H1 (cell line): ENCODE data around the gene FAM181A. TPM values are rescaled to one million over a fixed set of nuclear protein-coding genes. Genes with fewer than 3 reads are reported as not detected.

Experiments
- CTCF ChIA-PET: fragments of 300-600 bp; sonication (Branson Sonifier 250); formaldehyde crosslinking; loops from one replicate; lab custom pipeline; 2021; ENCODE audit not compliant: partially characterized antibody; lab: Charles Lee
- POLR2A ChIA-PET: fragments of 300-600 bp; sonication (Branson Sonifier 250); formaldehyde crosslinking; loops from one replicate; lab custom pipeline; 2021; ENCODE audit warnings: inconsistent platforms; ENCODE audit not compliant: partially characterized antibody; lab: Charles Lee
- DNase-seq, 2 experiments: peaks; one replicate each; pipeline versions ENCODE4 v3.0.0 to v3.0.0-alpha.2; 2010 to 2022; ENCODE audit warnings: low spot score in 2 of 2, low read depth in 1 of 2, mixed read lengths in 1 of 2
- FAIRE-seq: peaks from 2 replicates; lab custom pipeline; 2011; peaks lifted over from hg19 to GRCh38; lab: Jason Lieb, UNC
- H2AFZ ChIP-seq: 2 replicates; pipeline ENCODE4 v1.8.1; 2012; ENCODE audit warnings: low read length, inconsistent platforms
- H2AK5ac ChIP-seq: 2 replicates; pipeline ENCODE4 v1.6.1; 2013; ENCODE audit warnings: low read depth, low read length
- H2BK120ac ChIP-seq: replicated peaks from 2 replicates; pipeline ENCODE3; 2013; ENCODE audit warnings: low read depth, low read length, inconsistent platforms
- H2BK12ac ChIP-seq: 2 replicates; pipeline ENCODE4 v1.6.1; 2013; ENCODE audit warnings: low read depth, low read length
- H2BK15ac ChIP-seq: 2 replicates; pipeline ENCODE4 v1.6.1; 2013; ENCODE audit warnings: low read length
- H2BK20ac ChIP-seq: 2 replicates; pipeline ENCODE4 v1.6.1; 2013; ENCODE audit warnings: low read length
- H2BK5ac ChIP-seq: 2 replicates; pipeline ENCODE4 v1.6.1; 2013; ENCODE audit warnings: low read depth, low read length
- H3K14ac ChIP-seq: 2 replicates; pipeline ENCODE4 v1.6.1; 2013; ENCODE audit warnings: inconsistent platforms; ENCODE audit not compliant: insufficient read length
- H3K18ac ChIP-seq: 2 replicates; pipeline ENCODE4 v1.6.1; 2013; ENCODE audit warnings: low read length; ENCODE audit errors: extremely low read depth
- H3K23ac ChIP-seq: 2 replicates; pipeline ENCODE4 v1.6.1; 2013; ENCODE audit warnings: inconsistent platforms; ENCODE audit not compliant: insufficient read length
- H3K23me2 ChIP-seq: 2 replicates; pipeline ENCODE4 v1.6.1; 2013; ENCODE audit warnings: low read depth, low read length
- H3K27ac ChIP-seq: 2 replicates; pipeline ENCODE4 v1.6.1; 2011; ENCODE audit warnings: low read depth, low read length, inconsistent platforms
- H3K27me3 ChIP-seq, 4 experiments: replicated peaks in 1 of 4; 1 replicate in 1 of 4; 2 replicates in 3 of 4; pipeline versions ENCODE4 v1.6.1 to v1.8.1; 2011 to 2013; ENCODE audit warnings: low read length in 3 of 4, mild to moderate bottlenecking in 3 of 4, inconsistent platforms in 2 of 4, mixed read lengths in 2 of 4, moderate library complexity in 1 of 4; ENCODE audit not compliant: control insufficient read depth in 3 of 4, insufficient read depth in 3 of 4; ENCODE audit errors: extremely low read depth in 1 of 4
- H3K36me3 ChIP-seq, 4 experiments: 2 replicates each; pipeline versions ENCODE4 v1.6.1 to v1.8.1; 2011 to 2013; ENCODE audit warnings: mild to moderate bottlenecking in 4 of 4, low read length in 3 of 4, moderate library complexity in 2 of 4, control low read depth in 1 of 4, inconsistent platforms in 1 of 4; ENCODE audit not compliant: insufficient read depth in 4 of 4, control insufficient read depth in 2 of 4
- H3K4ac ChIP-seq: replicated peaks from 2 replicates; pipeline ENCODE3; 2013; ENCODE audit warnings: low read length, low read depth, mixed read lengths, inconsistent platforms; ENCODE audit not compliant: insufficient read length
- H3K4me1 ChIP-seq, 4 experiments: replicated peaks in 1 of 4; 1 replicate in 1 of 4; 2 replicates in 3 of 4; pipeline versions ENCODE4 v1.6.1 to v1.8.1; 2011 to 2013; ENCODE audit warnings: low read length in 3 of 4, inconsistent platforms in 2 of 4, mixed read lengths in 1 of 4; ENCODE audit not compliant: insufficient read depth in 4 of 4, control insufficient read depth in 3 of 4
- H3K4me2 ChIP-seq, 2 experiments: 2 replicates each; pipeline versions ENCODE4 v1.6.1 to v1.8.1; 2011 to 2013; ENCODE audit warnings: low read depth in 2 of 2, low read length in 2 of 2, control low read depth in 1 of 2, inconsistent platforms in 1 of 2, mild to moderate bottlenecking in 1 of 2; ENCODE audit not compliant: insufficient read depth in 1 of 2
- H3K4me3 ChIP-seq, 4 experiments: fragments of 200-600, 300-600 bp in 1 of 4; sonication (generic), shearing (Covaris generic), sonication (Bioruptor Twin) in 1 of 4; 2 replicates each; pipeline versions ENCODE4 v1.5.1 to v1.8.1; 2011 to 2016; ENCODE audit warnings: low read length in 4 of 4, low read depth in 3 of 4, control low read depth in 2 of 4, inconsistent platforms in 2 of 4, mild to moderate bottlenecking in 2 of 4, mixed read lengths in 1 of 4, moderate library complexity in 1 of 4; ENCODE audit not compliant: insufficient read depth in 2 of 4; ENCODE audit errors: extremely low read depth in 1 of 4
- H3K56ac ChIP-seq: replicated peaks from 2 replicates; pipeline ENCODE3; 2013; ENCODE audit warnings: low read depth, mild to moderate bottlenecking, mixed read lengths, low read length, inconsistent platforms; ENCODE audit not compliant: insufficient read length
- H3K79me1 ChIP-seq: 2 replicates; pipeline ENCODE4 v1.6.1; 2013; ENCODE audit warnings: low read depth, low read length, control low read depth
- H3K79me2 ChIP-seq, 2 experiments: 2 replicates each; pipeline versions ENCODE4 v1.6.1 to v1.8.1; 2012 to 2013; ENCODE audit warnings: low read length in 2 of 2, mild to moderate bottlenecking in 2 of 2, inconsistent platforms in 1 of 2; ENCODE audit not compliant: insufficient read depth in 2 of 2, control insufficient read depth in 1 of 2
- H3K9ac ChIP-seq, 4 experiments: replicated peaks in 1 of 4; 1 replicate in 1 of 4; 2 replicates in 3 of 4; pipeline versions ENCODE4 v1.6.1 to v1.8.1; 2011 to 2013; ENCODE audit warnings: low read depth in 3 of 4, low read length in 3 of 4, control low read depth in 2 of 4, mild to moderate bottlenecking in 2 of 4, moderate library complexity in 2 of 4, inconsistent platforms in 1 of 4; ENCODE audit errors: extremely low read depth in 1 of 4
- H3K9me3 ChIP-seq, 2 experiments: 2 replicates each; pipeline versions ENCODE4 v1.6.1 to v1.8.1; 2012 to 2013; ENCODE audit warnings: mild to moderate bottlenecking in 2 of 2, moderate library complexity in 2 of 2, control low read depth in 1 of 2, inconsistent platforms in 1 of 2, low read depth in 1 of 2, low read length in 1 of 2, mixed read lengths in 1 of 2; ENCODE audit not compliant: insufficient read depth in 2 of 2
- H4K20me1 ChIP-seq, 2 experiments: replicated peaks in 1 of 2; 2 replicates each; pipeline versions ENCODE3 to v1.8.1; 2011 to 2013; ENCODE audit warnings: inconsistent platforms in 2 of 2, low read length in 2 of 2, mild to moderate bottlenecking in 1 of 2; ENCODE audit not compliant: insufficient read depth in 2 of 2, control insufficient read depth in 1 of 2
- H4K5ac ChIP-seq: 2 replicates; pipeline ENCODE4 v1.6.1; 2013; ENCODE audit warnings: low read length, low read depth, mixed read lengths, inconsistent platforms; ENCODE audit not compliant: insufficient read length
- H4K8ac ChIP-seq: 2 replicates; pipeline ENCODE4 v1.8.0; 2013; ENCODE audit warnings: mild to moderate bottlenecking, moderate library complexity, low read length, inconsistent platforms; ENCODE audit not compliant: insufficient read depth; ENCODE audit errors: extremely low read depth
- H4K91ac ChIP-seq: replicated peaks from 2 replicates; pipeline ENCODE3; 2013; ENCODE audit warnings: low read length, mixed read lengths, inconsistent platforms; ENCODE audit not compliant: insufficient read length
- ASH2L ChIP-seq: fragments of 200-600, 300-600 bp; sonication (generic); IDR thresholded peaks from one replicate; pipeline ENCODE4 v1.7.1; 2017; ENCODE audit warnings: low read length
- BACH1 ChIP-seq: IDR thresholded peaks from 2 replicates; pipeline ENCODE4 v1.6.1; 2012; ENCODE audit warnings: low read length, improper control_type of control experiment
- CHD2 ChIP-seq: IDR thresholded peaks from 2 replicates; pipeline ENCODE4 v1.6.1; 2012; ENCODE audit warnings: low read length, improper control_type of control experiment
- HDAC6 ChIP-seq: IDR thresholded peaks from one replicate; pipeline ENCODE4 v1.7.1; 2012; ENCODE audit warnings: low read depth, mild to moderate bottlenecking, inconsistent platforms, low read length, moderate library complexity
- JUN ChIP-seq: IDR thresholded peaks from 2 replicates; pipeline ENCODE4 v1.6.1; 2011; ENCODE audit warnings: low read depth, mild to moderate bottlenecking, improper control_type of control experiment, low read length
- MAFK ChIP-seq: IDR thresholded peaks from 2 replicates; pipeline ENCODE4 v1.6.1; 2012; ENCODE audit warnings: low read depth, mild to moderate bottlenecking, improper control_type of control experiment, low read length
- POLR2A ChIP-seq, 2 experiments: IDR thresholded peaks; 1 replicate in 1 of 2; 2 replicates in 1 of 2; pipeline ENCODE4 v1.6.1; 2011; ENCODE audit warnings: low read depth in 2 of 2, low read length in 2 of 2, mild to moderate bottlenecking in 2 of 2; ENCODE audit errors: control extremely low read depth in 1 of 2
- POU5F1 ChIP-seq: IDR thresholded peaks from 2 replicates; pipeline ENCODE4 v1.6.1; 2011; ENCODE audit warnings: low read depth, mild to moderate bottlenecking, low read length, moderate library complexity
- RNF2 ChIP-seq: fragments of 200-900, 300-1000 bp; sonication (generic); IDR thresholded peaks from 2 replicates; pipeline ENCODE4 v1.7.1; 2016; ENCODE audit warnings: borderline replicate concordance, low read depth, mild to moderate bottlenecking, antibody characterized with exemption, low read length; ENCODE audit not compliant: poor library complexity, severe bottlenecking; ENCODE audit errors: missing control alignments
- SRF ChIP-seq: IDR thresholded peaks from 2 replicates; pipeline ENCODE4 v1.6.1; 2011; ENCODE audit warnings: mild to moderate bottlenecking, low read depth, low read length, moderate library complexity
- TBP ChIP-seq: IDR thresholded peaks from 2 replicates; pipeline ENCODE4 v1.6.1; 2011; ENCODE audit warnings: low read depth, low read length, improper control_type of control experiment
- WGBS, 2 experiments: shearing (Covaris generic) in 1 of 2; methylation state at CpG; one replicate each; pipeline versions ENCODE4 v1.1.6 to v1.1.7; 2013 to 2015; ENCODE audit warnings: low lambda C conversion rate in 2 of 2, mixed read lengths in 2 of 2, inconsistent platforms in 1 of 2, low coverage in 1 of 2, missing lambda C conversion rate in 1 of 2; ENCODE audit not compliant: insufficient replicate concordance in 2 of 2, insufficient coverage in 1 of 2, insufficient read length in 1 of 2; ENCODE audit errors: extremely low coverage in 1 of 2, missing lambda C conversion rate in 1 of 2; 5-methylcytosine and 5-hydroxymethylcytosine counted together
- polyA plus RNA-seq, 7 experiments: library from polyadenylated mRNA; depleted of rRNA in 3 of 7; stranded (reverse) in 5 of 7; unstranded in 2 of 7; fragments of >200 nt in 5 of 7; fragments of 200-250 nt in 2 of 7; gene quantifications; 1 replicate in 5 of 7; 2 replicates in 1 of 7; 4 replicates in 1 of 7; pipeline versions ENCODE4 v1.2.1 to v1.2.3, GENCODE V29; 2011 to 2013; ENCODE audit warnings: missing spikeins in 2 of 7, mixed read lengths in 2 of 7
- total RNA-seq: library from RNA; stranded (reverse); fragmentation: NEBNext Ultra II Directional; extraction: Animal tissue kit (Norgen Biotek cat#: 25700); gene quantifications from 2 replicates; pipeline ENCODE4 v1.2.1, GENCODE V29; 2021

The FAM181A gene
- total and polyA plus RNA-seq, 2 of the 8 experiments (the other 6 are each of a cell fraction or from before 2014, with no cell fraction given), result not detected

GRCh38 chr14:93965287-93965821 is 38.2 kb downstream of the FAM181A start:
- CTCF ChIA-PET, result interaction anchor here (1.0 to 8.0 kb wide), 5 partner anchors 19 to 39 kb away, joined by 3 to 37 read pairs (median 6); no protein-coding TSS in a partner anchor
- Histone ChIP-seq H3K14ac (no peak overlapping the region), H2BK20ac (no peak overlapping the region), H2BK120ac (no peak overlapping the region), H3K9me3 (no peaks in the 10 kb centered on the region), H2BK15ac (no peak overlapping the region), H3K4me1 (no peaks in the 10 kb centered on the region), H2AFZ (no peak overlapping the region), H2AK5ac (no peak overlapping the region), H4K8ac (no peak overlapping the region), H3K79me1 (no peaks in the 10 kb centered on the region), H3K4ac (no peak overlapping the region), H2BK5ac (no peak overlapping the region), H2BK12ac (no peak overlapping the region), H3K18ac (no peak overlapping the region), H4K20me1 (no peaks in the 10 kb centered on the region), H4K91ac (no peak overlapping the region), H3K27me3 (peaks cover 0 to 1% (median 0%) of the 10 kb centered on the region in 4 experiments; a peak in 1 of 7 replicates), H3K56ac (no peak overlapping the region), H3K4me2 (no peak overlapping the region), H3K36me3 (no peaks in the 10 kb centered on the region), H4K5ac (no peak overlapping the region), H3K79me2 (no peaks in the 10 kb centered on the region), H3K4me3 (no peak overlapping the region), H3K27ac (no peak overlapping the region), H3K23ac (no peak overlapping the region), H3K23me2 (peaks cover 3% of the 10 kb centered on the region; the same call in 1 of the 2 replicates), H3K9ac (no peak overlapping the region)
- no peak for FAIRE-seq
- no peak for DNase-seq
- TF ChIP-seq HDAC6 (no peak), RNF2 (no peak), ASH2L (no peak), POU5F1 (no peak), CHD2 (no peak), TBP (no peak), MAFK (no peak), BACH1 (no peak), POLR2A (IDR thresholded peaks at IDR 0.05; ENCODE audit: control extremely low read depth in 1 of 2, low read depth in 2 of 2, low read length in 2 of 2) (no peak), SRF (no peak), JUN (no peak)
- WGBS, 2 experiments, result 87% methylated on average over 3 of the region's 3 CpGs; no CpG with 5 or more reads in 1 of the 2 experiments
- POLR2A ChIA-PET, result no interaction called here
